Measurements from ENCODE around the gene GGNBP2.

The GGNBP2 gene

GRCh38 chr17:36625188-36625587 is 80.5 kb downstream of the GGNBP2 start:
- H3K4me3 ChIP-seq (ENCODE audit: low read length): no peak overlapping the region
- H3K4me1 ChIP-seq (ENCODE audit: low read length): no peaks in the 10 kb centered on the region
- no peaks in the 10 kb centered on the region for H3K9me3 ChIP-seq (ENCODE audit: insufficient read depth, low read length)
- H2AFZ ChIP-seq (ENCODE audit: low read depth, low read length): no peak overlapping the region
- H3K27ac ChIP-seq (ENCODE audit: low read length): no peak overlapping the region
- no peak overlapping the region for H3K4me2 ChIP-seq (ENCODE audit: low read length)
- H3K36me3 ChIP-seq (replicated peaks; ENCODE audit: low read depth, low read length): no peaks in the 10 kb centered on the region
- TF ChIP-seq EZH2phosphoT487 (IDR thresholded peaks at IDR 0.05; ENCODE audit: low read depth) (no peak), CTCF (IDR thresholded peaks at IDR 0.05; ENCODE audit: low read depth, low read length) (no peak)
- H4K20me1 ChIP-seq (ENCODE audit: insufficient read depth, low read length): no peaks in the 10 kb centered on the region
- no peak overlapping the region for H3K9ac ChIP-seq (ENCODE audit: low read length)
- H3K27me3 ChIP-seq (ENCODE audit: low read depth, low read length): peaks cover 5% of the 10 kb centered on the region; the same call in 1 of the 2 replicates
- H3K79me2 ChIP-seq (ENCODE audit: low read length): no peaks in the 10 kb centered on the region

- Histone ChIP-seq H3K36me3 (replicated peaks; ENCODE audit: low read depth, low read length) (no peaks in the 10 kb centered on the region), H3K27ac (ENCODE audit: low read length) (no peak overlapping the region), H4K20me1 (ENCODE audit: insufficient read depth, low read length) (no peaks in the 10 kb centered on the region), H3K4me1 (ENCODE audit: low read length) (no peaks in the 10 kb centered on the region), H3K4me3 (ENCODE audit: low read length) (no peak overlapping the region), H3K27me3 (ENCODE audit: low read depth, low read length) (peaks cover 13% of the 10 kb centered on the region), H2AFZ (ENCODE audit: low read depth, low read length) (no peak overlapping the region), H3K9me3 (ENCODE audit: insufficient read depth, low read length) (no peaks in the 10 kb centered on the region), H3K4me2 (ENCODE audit: low read length) (no peak overlapping the region), H3K79me2 (ENCODE audit: low read length) (no peaks in the 10 kb centered on the region), H3K9ac (ENCODE audit: low read length) (no peak overlapping the region)
- TF ChIP-seq CTCF (IDR thresholded peaks at IDR 0.05; ENCODE audit: low read depth, low read length) (no peak), EZH2phosphoT487 (IDR thresholded peaks at IDR 0.05; ENCODE audit: low read depth) (no peak)
Measured at GRCh38 chr17:36627101-36627500, 82.4 kb downstream of the GGNBP2 start.

- Histone ChIP-seq H2AFZ (ENCODE audit: low read depth, low read length) (no peak overlapping the region), H3K79me2 (ENCODE audit: low read length) (no peaks in the 10 kb centered on the region), H4K20me1 (ENCODE audit: insufficient read depth, low read length) (no peaks in the 10 kb centered on the region), H3K9me3 (ENCODE audit: insufficient read depth, low read length) (no peaks in the 10 kb centered on the region), H3K27ac (ENCODE audit: low read length) (no peak overlapping the region), H3K9ac (ENCODE audit: low read length) (no peak overlapping the region), H3K36me3 (replicated peaks; ENCODE audit: low read depth, low read length) (no peaks in the 10 kb centered on the region), H3K4me1 (ENCODE audit: low read length) (no peaks in the 10 kb centered on the region), H3K4me2 (ENCODE audit: low read length) (no peak overlapping the region), H3K4me3 (ENCODE audit: low read length) (no peak overlapping the region), H3K27me3 (ENCODE audit: low read depth, low read length) (peaks cover 26% of the 10 kb centered on the region)
- TF ChIP-seq CTCF (IDR thresholded peaks at IDR 0.05; ENCODE audit: low read depth, low read length) (no peak), EZH2phosphoT487 (IDR thresholded peaks at IDR 0.05; ENCODE audit: low read depth) (no peak)
Measured at GRCh38 chr17:36628576-36628975, 83.9 kb downstream of the GGNBP2 start.

- Histone ChIP-seq H2AFZ (ENCODE audit: low read depth, low read length) (no peak overlapping the region), H3K4me2 (ENCODE audit: low read length) (no peak overlapping the region), H3K9ac (ENCODE audit: low read length) (no peak overlapping the region), H3K27me3 (ENCODE audit: low read depth, low read length) (peaks cover 34% of the 10 kb centered on the region), H3K36me3 (replicated peaks; ENCODE audit: low read depth, low read length) (no peaks in the 10 kb centered on the region), H3K9me3 (ENCODE audit: insufficient read depth, low read length) (no peaks in the 10 kb centered on the region), H3K79me2 (ENCODE audit: low read length) (no peaks in the 10 kb centered on the region), H3K27ac (ENCODE audit: low read length) (no peak overlapping the region), H3K4me1 (ENCODE audit: low read length) (no peaks in the 10 kb centered on the region), H4K20me1 (ENCODE audit: insufficient read depth, low read length) (no peaks in the 10 kb centered on the region), H3K4me3 (ENCODE audit: low read length) (no peak overlapping the region)
- TF ChIP-seq EZH2phosphoT487 (IDR thresholded peaks at IDR 0.05; ENCODE audit: low read depth): no peak
- TF ChIP-seq CTCF (IDR thresholded peaks at IDR 0.05; ENCODE audit: low read depth, low read length): peak; percentile 92
Measured at GRCh38 chr17:36629252-36629847, 84.6 kb downstream of the GGNBP2 start.

All from OCI-LY3 (cell line).